Esophagus mucosa (tissue), 1 donor: Measurements from ENCODE around the gene GYG2. TPM values are rescaled to one million over a fixed set of nuclear protein-coding genes. Genes with fewer than 3 reads are reported as not detected.

Source experiments
- ATAC-seq: fragments of 200-7000 bp; cut with Tn5 transposase; one replicate; pipeline ENCODE4 v1.9.1; 2020
- total RNA-seq: library from RNA; stranded (reverse); gene quantifications from one replicate; pipeline ENCODE4 v1.2.4, GENCODE V29; 2023
- donor health status: DM: yes; HTN: yes; CAD: no.

The GYG2 gene
- total RNA-seq, 1 donor from 2014 or later: 0.52 TPM

- peak; percentile 55 for ATAC-seq
Measured at GRCh38 chrX:2819345-2820135, 9.2 kb upstream of the GYG2 start.

- ATAC-seq: peak; percentile 36
Measured at GRCh38 chrX:2820136-2820771, 8.5 kb upstream of the GYG2 start.

GRCh38 chrX:2823795-2824386 lies 4.8 kb upstream of the GYG2 start:
- no peak for ATAC-seq

- ATAC-seq: no peak
Measured at GRCh38 chrX:2824886-2825285, 3.8 kb upstream of the GYG2 start.

- no peak for ATAC-seq
Measured at GRCh38 chrX:2828959-2829411, 255 bp downstream of the GYG2 start.

- no peak for ATAC-seq
Measured at GRCh38 chrX:2829469-2830246, 928 bp downstream of the GYG2 start.

- ATAC-seq: no peak
Measured at GRCh38 chrX:2831471-2832228, 2.9 kb downstream of the GYG2 start.

GRCh38 chrX:2837961-2838360 lies 9.2 kb downstream of the GYG2 start:
- no peak for ATAC-seq

GRCh38 chrX:2840961-2841360 lies 12.2 kb downstream of the GYG2 start:
- ATAC-seq: no peak

GRCh38 chrX:2841537-2841936 lies 12.8 kb downstream of the GYG2 start:
- ATAC-seq: no peak

- ATAC-seq: peak; percentile 57
Measured at GRCh38 chrX:2846992-2847391, 18.3 kb downstream of the GYG2 start.

GRCh38 chrX:2848871-2849301 lies 20.2 kb downstream of the GYG2 start:
- ATAC-seq: no peak

- no peak for ATAC-seq
Measured at GRCh38 chrX:2854918-2855317, 26.2 kb downstream of the GYG2 start.

- no peak for ATAC-seq
Measured at GRCh38 chrX:2855761-2856160, 27.0 kb downstream of the GYG2 start.

- no peak for ATAC-seq
Measured at GRCh38 chrX:2857566-2857965, 28.8 kb downstream of the GYG2 start.

GRCh38 chrX:2859197-2859797 lies 30.6 kb downstream of the GYG2 start:
- ATAC-seq: no peak

- ATAC-seq: no peak
Measured at GRCh38 chrX:2862404-2862803, 33.7 kb downstream of the GYG2 start.

- no peak for ATAC-seq
Measured at GRCh38 chrX:2863646-2864045, 34.9 kb downstream of the GYG2 start.

GRCh38 chrX:2867206-2867605 lies 38.5 kb downstream of the GYG2 start:
- no peak for ATAC-seq

- ATAC-seq: no peak
Measured at GRCh38 chrX:2870650-2871049, 41.9 kb downstream of the GYG2 start.

GRCh38 chrX:2871831-2872230 lies 43.1 kb downstream of the GYG2 start:
- no peak for ATAC-seq
